GM19238 (cell line): ENCODE results near the gene OR52K2.
"Not testable (repeated sequence)": the region's sequence is repeated elsewhere in the genome, so short reads cannot be mapped to it uniquely, and the experiment has no call there.

Experiments used
- DNase-seq: peaks from one replicate; pipeline ENCODE4 v3.0.0; 2011; ENCODE audit warnings: low spot score; ENCODE audit not compliant: insufficient read length

The OR52K2 gene

DNA sequence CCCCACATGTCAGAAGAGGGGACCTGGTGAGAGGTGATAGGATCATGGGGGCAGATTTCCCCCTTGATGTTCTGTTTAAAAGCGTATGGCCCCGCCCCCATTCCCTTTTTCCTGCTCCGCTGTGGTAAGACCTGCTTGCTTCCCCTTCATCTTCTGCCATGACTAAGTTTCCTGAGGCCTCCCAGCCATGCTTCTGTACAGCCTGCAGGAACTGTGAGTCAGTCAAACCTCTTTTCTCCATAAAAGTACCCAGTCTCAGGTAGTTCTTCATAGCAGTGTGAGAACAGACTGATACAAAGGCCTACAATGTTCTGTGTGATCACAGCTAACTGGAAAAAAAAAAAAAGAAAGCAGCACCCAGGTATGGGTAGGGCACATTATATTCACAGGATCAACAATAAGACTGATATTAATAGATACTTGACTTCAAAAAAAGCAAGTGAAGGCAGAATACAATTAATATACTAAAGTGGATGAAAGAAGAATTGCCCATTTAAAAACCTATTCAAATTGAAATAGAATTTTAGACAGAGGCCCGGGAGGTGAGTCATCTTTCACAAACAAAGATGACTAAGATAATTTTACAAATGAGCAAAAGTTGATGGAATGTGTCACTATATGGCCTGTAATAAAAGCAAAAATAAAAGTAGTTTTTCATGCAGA, 31.6 kb downstream of the OR52K2 start:
- DNase-seq, result no peak

DNA sequence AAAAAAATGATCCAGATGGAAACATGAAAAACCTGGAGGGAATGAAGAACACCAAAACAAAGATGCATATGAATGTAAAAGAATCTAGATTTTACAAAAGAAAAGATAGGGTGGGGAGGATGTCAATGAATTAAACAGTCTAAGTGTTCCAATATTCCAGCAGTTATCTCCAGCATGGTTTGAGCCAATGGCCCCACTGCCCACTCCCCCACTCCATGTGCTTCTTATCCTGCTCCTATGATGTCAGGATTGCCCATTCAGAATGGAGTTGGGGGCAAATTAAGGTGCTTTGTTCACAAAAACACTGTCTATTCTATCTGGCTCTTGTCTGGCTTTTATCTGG, 32.1 kb downstream of the OR52K2 start:
- no peak for DNase-seq

DNA sequence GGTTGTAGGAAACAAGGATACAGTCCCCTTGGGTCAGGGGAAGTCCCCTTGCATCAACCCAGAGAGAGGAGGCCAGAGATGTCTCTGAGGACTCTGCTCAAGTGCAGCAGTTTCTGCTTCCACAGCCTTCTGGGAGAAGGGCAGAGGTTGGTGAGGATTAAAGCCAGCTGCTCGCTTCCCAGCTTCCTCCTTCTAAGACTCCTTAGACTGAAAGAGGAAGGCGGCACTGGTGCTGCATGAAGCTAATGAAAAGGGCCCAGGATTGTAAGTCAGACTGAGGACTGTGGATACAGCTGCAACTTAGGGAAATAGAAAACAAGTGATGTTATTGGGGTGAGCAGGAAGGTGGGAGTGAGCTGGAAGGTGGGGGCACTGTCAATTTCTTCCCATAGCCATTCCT, 33.4 kb downstream of the OR52K2 start, which contains the start of gene OR52K1:
Gene OR52K1 (plus strand): TSS at position 202 of the 400 bp plus-strand sequence. CDS start 6,255 bp downstream, outside the sequence.
- no peak for DNase-seq

DNA sequence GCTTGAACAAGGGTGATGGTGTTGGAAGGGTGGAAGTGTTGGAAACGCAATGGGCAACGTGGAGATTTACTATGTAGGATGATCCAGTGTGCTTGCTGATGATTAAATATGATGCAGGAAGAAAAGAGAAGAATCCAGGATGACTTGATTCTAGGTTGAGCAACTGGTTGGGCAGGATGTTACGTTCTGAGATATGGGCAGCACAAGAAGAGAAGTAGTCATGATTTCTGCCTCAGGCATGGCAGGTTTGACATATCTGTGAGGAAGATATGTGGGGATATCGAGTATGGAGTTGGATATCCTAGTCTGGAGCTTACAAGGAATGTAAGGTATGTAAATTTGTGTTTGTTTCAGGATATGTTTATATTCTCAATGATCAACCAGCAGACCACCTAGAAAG, 35.2 kb downstream of the OR52K2 start:
- no peak for DNase-seq

DNA sequence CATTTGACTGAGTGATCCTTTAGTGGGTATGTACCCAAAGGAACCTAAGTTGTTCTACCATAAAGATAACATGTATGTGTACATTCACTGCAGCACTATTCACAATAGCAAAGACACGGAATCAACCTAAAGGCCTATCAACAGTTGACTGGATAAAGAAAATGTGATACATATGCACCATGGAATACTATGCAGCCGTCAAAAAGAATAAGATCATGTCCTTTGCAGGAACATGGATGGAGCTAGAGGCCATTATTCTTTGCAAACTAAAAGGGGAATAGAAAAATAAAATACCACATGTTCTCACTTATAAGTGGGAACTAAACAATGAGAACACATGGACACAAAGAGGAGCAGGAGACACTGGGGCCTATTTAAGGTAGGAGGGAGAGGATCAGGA, 42.3 kb downstream of the OR52K2 start:
- DNase-seq, result not testable (repeated sequence)

DNA sequence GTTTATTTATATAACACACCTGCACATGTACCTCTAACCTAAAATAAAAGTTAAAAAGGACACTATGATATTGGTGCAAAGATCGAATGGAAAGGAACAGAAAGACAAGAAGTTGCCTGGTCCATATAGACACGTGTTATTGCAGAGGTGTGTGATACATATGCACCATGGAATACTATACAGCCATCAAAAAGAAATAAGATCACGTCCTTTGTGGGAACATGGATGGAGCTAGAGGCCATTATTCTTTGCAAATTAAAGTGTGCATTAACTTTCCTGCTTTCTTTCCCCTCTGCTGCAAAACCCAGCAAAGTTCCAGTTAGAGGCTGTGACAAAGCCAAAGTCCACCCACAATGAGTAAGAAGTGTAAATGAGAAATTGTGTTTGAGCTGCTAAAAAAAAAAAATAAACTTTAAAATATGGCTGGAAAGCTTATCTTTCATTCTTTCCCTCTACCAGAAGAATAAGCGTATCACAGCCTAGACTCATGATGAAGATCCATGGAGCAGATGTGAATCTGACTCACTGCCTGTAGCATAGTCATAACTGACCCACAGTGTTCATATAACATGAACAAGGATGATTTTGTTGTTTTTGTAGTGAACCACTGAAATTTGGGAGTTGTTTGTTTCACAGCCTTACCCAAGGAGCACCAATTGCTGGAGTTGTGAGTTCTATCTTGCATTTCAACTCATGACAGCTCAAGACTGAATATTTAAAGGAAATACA, 42.9 kb downstream of the OR52K2 start:
- no peak for DNase-seq

DNA sequence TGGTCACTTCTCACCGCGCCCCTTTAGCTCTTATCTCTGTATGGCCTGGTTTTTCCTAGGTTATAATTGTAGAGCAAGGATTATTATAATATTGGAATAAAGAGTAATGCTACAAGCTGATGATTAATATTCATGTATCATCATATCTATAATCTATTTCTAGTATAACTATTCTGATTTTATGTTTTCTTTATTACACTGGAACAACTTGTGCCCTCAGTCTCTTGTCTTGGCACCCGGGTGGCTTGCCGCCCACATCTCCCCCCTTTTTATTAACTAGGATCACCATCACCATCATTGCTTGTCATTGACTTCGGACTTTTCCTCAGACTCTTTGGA, 44.4 kb downstream of the OR52K2 start:
- no peak for DNase-seq

DNA sequence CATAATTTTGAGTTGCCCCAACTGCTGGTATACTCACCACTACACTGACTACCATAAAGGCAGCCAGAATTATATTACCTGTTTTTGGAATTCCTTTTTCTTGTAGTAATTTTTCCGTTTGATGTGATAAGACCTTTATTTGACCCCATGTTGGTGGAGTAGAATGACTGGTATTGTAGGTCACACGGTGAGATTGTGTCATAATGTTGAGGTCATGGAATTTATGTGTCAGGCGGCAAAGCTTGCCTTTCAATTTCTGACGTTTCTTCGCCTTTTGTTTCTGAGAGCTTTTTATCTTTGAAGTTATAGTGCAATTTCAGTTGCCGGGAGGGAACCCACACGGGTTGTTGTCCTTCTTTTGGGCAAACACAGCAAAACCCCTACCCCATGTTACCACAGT, 46.4 kb downstream of the OR52K2 start:
- no peak for DNase-seq

DNA sequence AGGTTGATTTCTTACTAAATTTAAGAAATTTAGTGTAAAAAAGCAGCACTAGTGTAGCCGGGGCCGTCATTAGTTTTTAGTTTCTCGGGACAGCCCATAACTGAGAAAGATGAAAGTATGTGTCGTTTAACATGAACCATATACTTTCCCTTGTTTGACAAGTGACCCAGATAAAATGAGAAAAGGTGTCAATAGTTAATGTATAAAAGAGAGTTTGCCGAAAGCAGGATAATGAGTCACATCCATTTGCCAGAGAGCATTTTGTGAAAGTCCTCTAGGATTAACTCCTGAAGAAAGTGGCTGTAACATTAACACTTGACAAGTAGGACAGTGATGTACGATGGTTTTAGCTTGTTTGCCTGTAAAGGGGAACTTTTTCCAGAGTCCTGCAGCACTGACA, 46.9 kb downstream of the OR52K2 start:
- DNase-seq, result no peak

DNA sequence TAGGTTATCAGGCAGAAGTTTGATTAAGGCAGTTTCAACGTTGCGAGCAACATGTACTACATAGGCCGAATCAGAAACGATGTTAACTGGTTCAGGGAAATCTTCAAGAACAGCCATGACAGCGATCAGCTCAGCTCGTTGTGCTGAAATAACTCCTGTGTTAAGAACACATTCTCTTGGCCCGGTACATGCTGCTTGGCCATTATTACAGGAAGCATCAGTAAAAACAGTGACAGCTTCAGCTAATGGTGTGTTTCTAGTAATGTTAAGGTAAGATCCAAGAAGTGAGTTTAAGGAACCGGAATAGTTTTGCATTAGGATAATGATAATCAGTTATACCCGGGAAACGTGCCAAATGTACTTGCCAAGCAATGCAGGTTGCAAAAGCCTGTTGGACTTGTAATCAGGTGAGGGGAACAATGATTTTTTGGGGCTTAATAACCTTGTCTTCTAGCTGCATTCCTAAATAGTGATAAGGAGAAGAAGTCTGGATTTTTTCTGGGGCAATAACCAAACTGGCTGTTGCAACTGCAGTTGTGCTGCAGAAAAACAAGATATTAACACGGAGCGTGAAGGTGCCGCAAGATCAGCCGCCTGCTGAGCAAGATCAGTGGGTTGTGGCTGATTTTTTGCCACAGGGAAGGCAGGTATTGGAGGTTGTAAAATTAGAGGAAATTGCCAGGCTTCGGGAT, 47.6 kb downstream of the OR52K2 start:
- DNase-seq, result no peak
